GM19372 (cell line): Measurements from ENCODE around the gene SLC1A7.

Experiments used
- ATAC-seq: cut with Tn5 transposase; IDR thresholded peaks from one replicate; pipeline ENCODE4 v1.9.1; 2021; ENCODE audit warnings: mild to moderate bottlenecking, low read depth, moderate library complexity; ENCODE audit not compliant: unreplicated experiment

SLC1A7 gene

GRCh38 chr1:53093451-53093754, 49.0 kb downstream of the SLC1A7 start:
- ATAC-seq, result no peak

- ATAC-seq, result no peak
These were observed 49.6 kb downstream of the SLC1A7 start for GRCh38 chr1:53092659-53093450.

- no peak for ATAC-seq
These were observed 50.4 kb downstream of the SLC1A7 start for GRCh38 chr1:53091841-53092645.

- ATAC-seq, result no peak
These were observed 52.0 kb downstream of the SLC1A7 start for GRCh38 chr1:53090227-53091147.

GRCh38 chr1:53089478-53090226, 52.8 kb downstream of the SLC1A7 start:
- ATAC-seq, result no peak

- ATAC-seq, result no peak
These were observed 53.7 kb downstream of the SLC1A7 start for GRCh38 chr1:53088616-53089300.

- ATAC-seq, result no peak
These were observed 54.8 kb downstream of the SLC1A7 start for GRCh38 chr1:53087332-53088285.

GRCh38 chr1:53086491-53087070, 55.9 kb downstream of the SLC1A7 start:
- no peak for ATAC-seq

GRCh38 chr1:53085405-53085804, 57.0 kb downstream of the SLC1A7 start:
- no peak for ATAC-seq

- ATAC-seq, result no peak
These were observed 57.9 kb downstream of the SLC1A7 start for GRCh38 chr1:53084589-53084971.

- ATAC-seq, result no peak
These were observed 58.5 kb downstream of the SLC1A7 start for GRCh38 chr1:53083636-53084588.

- ATAC-seq, result no peak
These were observed 59.5 kb downstream of the SLC1A7 start for GRCh38 chr1:53082826-53083455.

GRCh38 chr1:53081384-53082066, 60.9 kb downstream of the SLC1A7 start:
- ATAC-seq, result no peak

GRCh38 chr1:53080769-53081168, 61.7 kb downstream of the SLC1A7 start:
- ATAC-seq, result no peak

- no peak for ATAC-seq
These were observed 62.4 kb downstream of the SLC1A7 start for GRCh38 chr1:53080041-53080440.

- ATAC-seq, result no peak
These were observed 63.2 kb downstream of the SLC1A7 start for GRCh38 chr1:53079251-53079650.
